Measurements from ENCODE around the gene PLPPR4. TPM values are rescaled to one million over a fixed set of nuclear protein-coding genes. Genes with fewer than 3 reads are reported as not detected.

PLPPR4 gene
- total and polyA plus RNA-seq, 10 of the 15 experiments (the other 5 are each of a cell fraction or from before 2014, with no cell fraction given) = not detected

GRCh38 chr1:99251308-99251707 lies 13.0 kb upstream of the PLPPR4 start (continued):
- no peak for TF ChIP-seq CTCF (IDR thresholded peaks at IDR 0.05 in 2 of 3, conservative IDR thresholded peaks at IDR 0.05 in 1 of 3; ENCODE audit: control insufficient read depth in 2 of 3, extremely low read depth in 1 of 3, insufficient read depth in 1 of 3, low read depth in 3 of 3, low read length in 3 of 3)
- no peak for TF ChIP-seq LARP7 (IDR thresholded peaks at IDR 0.05)
- TF ChIP-seq POU2F2 (IDR thresholded peaks at IDR 0.05; ENCODE audit: borderline replicate concordance, low read depth, low read length) = no peak

GRCh38 chr1:99252630-99253029 lies 11.7 kb upstream of the PLPPR4 start:
- H3K9ac ChIP-seq (ENCODE audit: control insufficient read depth, insufficient read depth, low read length) = no peak overlapping the region
- SMC1A ChIA-PET (ENCODE audit: uncharacterized antibody, unreplicated experiment) = interaction anchor here (0.8 to 1.2 kb wide), 2 partner anchors 9 to 26 kb away, joined by 3 to 4 read pairs; no protein-coding TSS in a partner anchor
- RAD21 ChIA-PET (ENCODE audit: unreplicated experiment) = no interaction called here
- WGBS (ENCODE audit: insufficient coverage, insufficient replicate concordance, low lambda C conversion rate, missing lambda C conversion rate) = 21% methylated on average over 2 of the region's 2 CpGs
- H3K4me1 ChIP-seq (ENCODE audit: control insufficient read depth, insufficient read depth, low read length) = no peaks in the 10 kb centered on the region
- DNase-seq (ENCODE audit: low read depth, low spot score) (no peak), FAIRE-seq (no peak), ATAC-seq (no peak)
- no peak overlapping the region for H3K27ac ChIP-seq (ENCODE audit: control insufficient read depth, insufficient read depth)
- in situ Hi-C loops (cut with MboI) = no loop called here
- no TSS peak for BruUV-seq (replicated peaks)
- no peaks in the 10 kb centered on the region for H3K9me3 ChIP-seq (replicated peaks; ENCODE audit: control insufficient read depth, insufficient read depth, low read length)
- CTCF ChIA-PET = interaction anchor here (1.4 kb wide), 1 partner anchor 10 kb away, joined by 3 read pairs; no protein-coding TSS in a partner anchor
- POLR2A ChIA-PET = no interaction called here
- H2AFZ ChIP-seq (ENCODE audit: control insufficient read depth, low read depth, low read length) = no peak overlapping the region
- no peaks in the 10 kb centered on the region for H4K20me1 ChIP-seq (ENCODE audit: control insufficient read depth, insufficient read depth)
- H3K79me2 ChIP-seq (ENCODE audit: control insufficient read depth, insufficient read depth, low read length) = no peaks in the 10 kb centered on the region
- no peak overlapping the region for H3K4me2 ChIP-seq (ENCODE audit: control insufficient read depth, insufficient read depth)
- H3K4me3 ChIP-seq = no peak overlapping the region
- H3K27me3 ChIP-seq (replicated peaks in 1 of 2; ENCODE audit: control insufficient read depth in 2 of 2, insufficient read depth in 2 of 2, low read length in 1 of 2) = no peaks in the 10 kb centered on the region
- no peaks in the 10 kb centered on the region for H3K36me3 ChIP-seq (ENCODE audit: control insufficient read depth in 2 of 2, insufficient read depth in 2 of 2, low read length in 1 of 2)
- intact Hi-C loops (cut with micrococcal nuclease; ENCODE audit: unreplicated experiment) = no loop called here
- no peak for TF ChIP-seq USF2 (IDR thresholded peaks at IDR 0.05; ENCODE audit: borderline replicate concordance, low read depth, low read length)
- TF ChIP-seq MTA2 (IDR thresholded peaks at IDR 0.05; ENCODE audit: low read depth) = no peak
- no peak for TF ChIP-seq CHD4 (IDR thresholded peaks at IDR 0.05)
- no peak for TF ChIP-seq KLF5 (IDR thresholded peaks at IDR 0.05; ENCODE audit: partially characterized antibody)
- TF ChIP-seq PML (IDR thresholded peaks at IDR 0.05; ENCODE audit: low read length) = no peak
- no peak for TF ChIP-seq STAT1 (conservative IDR thresholded peaks at IDR 0.05)
- no peak for TF ChIP-seq SPI1 (IDR thresholded peaks at IDR 0.05; ENCODE audit: borderline replicate concordance, insufficient read depth, low read depth, low read length)
- no peak for TF ChIP-seq HDAC2 (IDR thresholded peaks at IDR 0.05)
- TF ChIP-seq RELA (IDR thresholded peaks at IDR 0.05; ENCODE audit: borderline replicate concordance, partially characterized antibody) = no peak
- no peak for TF ChIP-seq SMAD1 (IDR thresholded peaks at IDR 0.05; ENCODE audit: low read depth, partially characterized antibody)
- TF ChIP-seq MTA3 (IDR thresholded peaks at IDR 0.05; ENCODE audit: borderline replicate concordance, low read length) = no peak
- no peak for TF ChIP-seq ZNF687 (IDR thresholded peaks at IDR 0.05)
- no peak for TF ChIP-seq NR2F1 (conservative IDR thresholded peaks at IDR 0.05)

Data from GM12878 (cell line).